ENCODE measurements around the gene ERC2.

The ERC2 gene

GRCh38 chr3:56365905-56366640, 102.2 kb downstream of the ERC2 start:
- no peak for DNase-seq

DNA sequence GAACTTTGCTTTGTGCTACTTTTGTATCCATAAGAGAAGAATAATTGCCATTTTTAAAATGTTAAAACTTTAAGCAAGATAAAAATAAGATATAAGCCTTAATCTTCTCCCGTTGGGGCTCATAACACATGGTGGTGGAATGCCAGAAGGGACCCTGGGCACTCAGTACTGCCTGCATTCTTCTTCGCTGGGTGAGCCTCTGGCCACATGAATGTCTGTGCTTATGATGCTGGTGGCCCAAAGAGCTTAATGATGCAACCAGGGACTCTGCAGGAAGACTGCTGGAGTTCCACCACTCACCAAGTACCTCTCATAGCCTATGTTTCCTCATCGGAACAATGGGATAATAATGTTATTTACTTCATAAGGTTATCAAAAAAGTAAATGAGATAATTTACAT, 103.6 kb downstream of the ERC2 start:
- no peak for DNase-seq

GRCh38 chr3:56363720-56364119, 104.5 kb downstream of the ERC2 start:
- no peak for DNase-seq

DNA sequence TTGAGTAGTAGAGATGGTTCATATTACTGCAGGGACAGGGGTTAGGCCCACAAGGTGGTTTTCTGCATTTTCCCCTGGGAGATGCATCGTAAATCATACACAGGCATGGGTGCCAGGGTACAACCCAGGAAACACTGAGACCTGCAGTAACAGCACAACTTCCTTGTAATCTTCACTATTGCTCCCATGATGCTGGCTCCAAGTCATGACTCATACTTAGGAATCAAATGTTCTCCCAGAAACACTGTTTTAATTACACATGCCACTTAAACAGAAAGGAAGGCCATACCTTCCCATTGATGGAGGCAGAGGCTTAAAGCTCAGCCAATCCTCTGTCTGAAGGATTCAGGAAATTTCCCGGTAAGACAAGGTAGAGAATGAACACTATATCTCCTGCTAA, 106.5 kb downstream of the ERC2 start:
- peak; percentile 44 for DNase-seq

DNA sequence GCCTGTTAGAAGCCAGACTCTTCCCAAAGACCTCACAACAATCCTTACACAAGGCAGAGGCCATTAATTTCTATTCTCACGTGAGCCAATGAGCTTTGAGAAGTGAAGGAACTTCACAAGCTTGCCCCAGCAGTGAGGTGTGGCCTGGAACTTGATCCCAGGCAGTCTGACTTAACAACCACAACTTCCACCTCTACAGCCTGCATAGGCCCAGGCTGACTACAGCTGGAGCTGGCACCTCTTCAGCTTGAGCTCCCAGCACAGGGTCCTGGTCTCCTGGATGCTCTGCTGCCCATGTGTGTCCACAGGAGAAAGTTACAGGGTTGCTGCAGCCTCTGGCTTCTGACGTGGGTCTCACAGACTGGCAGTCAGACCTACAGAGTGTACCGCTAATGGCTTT, 111.0 kb downstream of the ERC2 start:
- no peak for DNase-seq

DNA sequence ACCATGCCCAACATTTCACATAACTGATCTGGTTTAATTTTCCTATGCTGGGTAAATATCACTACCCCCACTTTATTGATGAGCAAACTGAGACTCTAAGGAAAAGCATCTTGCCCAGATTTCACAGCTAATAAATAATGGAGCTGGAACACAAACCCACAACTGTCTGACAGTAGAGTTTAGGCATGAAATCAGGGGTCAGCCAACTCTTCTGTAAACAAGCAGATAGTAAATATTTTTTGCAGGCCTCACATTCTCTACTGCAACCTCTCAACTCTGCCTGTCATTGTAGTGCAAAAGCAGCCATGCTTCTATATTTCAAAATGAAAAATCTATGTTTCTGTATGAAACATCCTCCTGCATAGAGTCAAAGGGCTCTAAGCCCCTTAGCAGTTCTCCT, 111.5 kb downstream of the ERC2 start:
- no peak for DNase-seq

- DNase-seq = no peak
These were observed 112.6 kb downstream of the ERC2 start for GRCh38 chr3:56355570-56356185.

- no peak for DNase-seq
These were observed 116.7 kb downstream of the ERC2 start for GRCh38 chr3:56351537-56351936.

DNA sequence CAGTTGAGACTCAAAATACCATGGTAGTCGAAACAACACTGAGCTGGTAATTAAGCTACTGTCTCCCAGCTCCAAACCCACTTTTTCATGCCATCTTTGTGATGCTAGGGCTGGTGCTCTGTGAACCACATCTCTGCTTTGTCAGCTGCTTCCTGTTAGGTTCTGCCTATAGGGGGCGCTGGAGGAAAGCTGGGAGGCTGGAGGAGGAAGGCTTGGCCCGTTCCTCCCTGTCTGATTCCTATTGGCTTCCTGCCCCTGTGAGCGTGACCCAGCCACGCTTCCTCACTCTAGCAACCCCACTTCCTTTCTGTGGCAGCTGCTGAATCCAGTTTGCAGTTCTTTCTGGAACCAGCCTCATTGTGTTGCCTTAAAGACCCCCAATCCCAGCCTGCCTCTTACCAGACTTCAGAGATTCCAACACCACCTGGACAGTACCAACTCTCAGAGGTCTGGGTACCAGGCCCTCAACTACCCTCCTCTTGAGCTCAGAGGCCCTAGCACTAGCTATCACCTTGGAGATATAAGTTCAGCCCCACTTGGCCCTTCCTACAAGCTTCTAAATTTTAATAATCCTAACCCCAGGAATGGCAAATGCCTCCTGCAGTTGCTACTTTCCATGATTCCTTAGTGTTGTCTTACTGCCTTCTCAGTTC, 120.9 kb downstream of the ERC2 start:
- DNase-seq = no peak

DNA sequence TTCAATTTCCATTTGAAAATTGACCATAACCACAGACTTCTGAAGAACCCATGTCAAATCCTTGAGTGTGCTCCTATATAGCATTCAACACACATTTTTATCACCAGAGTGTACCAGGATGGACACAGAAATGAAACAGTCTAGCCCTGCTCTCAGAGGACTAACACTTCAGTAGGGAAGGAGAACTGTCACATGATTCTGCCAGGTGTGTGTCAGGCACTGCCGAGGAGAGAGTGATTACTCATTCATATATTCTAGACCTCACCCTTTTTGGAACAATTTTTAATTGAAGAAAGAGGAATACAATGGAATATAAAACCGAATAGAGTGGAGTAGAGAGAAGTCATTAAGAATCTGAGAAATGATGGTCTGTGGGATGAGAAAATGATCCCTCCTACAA, 125.8 kb downstream of the ERC2 start:
- no peak for DNase-seq

DNA sequence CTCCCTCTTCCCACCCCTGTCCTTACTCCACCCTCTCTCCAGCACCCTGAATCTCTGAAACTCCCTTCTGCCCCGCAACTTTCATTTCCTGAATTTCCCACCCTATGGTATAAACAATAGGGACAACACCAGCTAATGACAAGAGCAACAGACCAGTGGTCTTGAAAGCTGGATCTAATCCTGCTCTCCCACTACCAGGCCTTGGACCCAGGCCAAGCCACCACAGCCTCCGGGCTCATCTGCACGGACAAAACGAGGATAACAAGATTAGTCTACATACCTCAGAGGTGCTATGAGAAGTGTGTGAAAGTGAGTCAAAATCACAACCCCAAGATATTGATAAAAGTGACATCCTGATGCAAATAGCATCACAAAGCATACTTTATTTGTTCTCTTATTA, 128.6 kb downstream of the ERC2 start:
- no peak for DNase-seq

- no peak for DNase-seq
These were observed 129.0 kb downstream of the ERC2 start for GRCh38 chr3:56339244-56339643.

DNA sequence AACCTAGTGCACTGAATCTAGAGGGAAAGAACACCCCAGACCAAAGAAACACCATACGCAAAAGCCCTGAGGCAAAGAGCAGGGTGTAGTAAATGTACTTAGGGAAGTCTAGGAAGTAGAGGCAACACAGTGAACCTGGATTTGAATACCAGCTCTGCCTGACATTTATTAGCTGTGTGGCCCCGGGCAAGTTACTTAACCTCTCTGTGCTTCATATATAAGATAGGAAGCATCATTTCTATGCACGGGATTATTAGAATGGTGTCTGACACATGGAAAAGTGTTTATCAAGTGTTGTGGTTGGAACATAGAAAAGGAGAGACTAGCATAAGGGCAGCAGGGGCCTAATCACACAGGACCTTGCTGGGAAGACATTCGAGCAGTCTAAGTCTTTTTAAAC, 132.2 kb downstream of the ERC2 start:
- no peak for DNase-seq

- no peak for DNase-seq
These were observed 143.8 kb downstream of the ERC2 start for GRCh38 chr3:56324473-56324872.

DNA sequence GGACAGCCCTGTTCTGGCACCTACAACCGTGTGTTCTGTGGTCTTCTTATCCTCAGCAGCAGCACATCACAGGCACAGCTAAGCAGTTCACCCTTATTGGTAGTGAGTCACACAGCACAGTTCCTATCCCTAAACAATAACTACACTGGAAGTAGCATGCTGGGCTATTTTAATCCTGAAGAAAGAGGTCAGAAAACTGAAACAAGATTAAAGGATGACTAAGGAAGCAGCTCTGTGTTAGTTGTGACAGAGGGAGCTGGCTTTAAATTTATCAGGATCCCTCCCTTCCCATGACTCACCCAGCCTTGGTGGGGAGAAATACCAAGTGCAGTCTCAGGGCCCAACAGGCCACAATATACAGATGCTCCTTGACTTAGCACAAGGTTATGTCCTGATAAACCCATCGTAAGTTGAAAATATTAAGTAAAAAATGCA, 144.3 kb downstream of the ERC2 start:
- no peak for DNase-seq

DNA sequence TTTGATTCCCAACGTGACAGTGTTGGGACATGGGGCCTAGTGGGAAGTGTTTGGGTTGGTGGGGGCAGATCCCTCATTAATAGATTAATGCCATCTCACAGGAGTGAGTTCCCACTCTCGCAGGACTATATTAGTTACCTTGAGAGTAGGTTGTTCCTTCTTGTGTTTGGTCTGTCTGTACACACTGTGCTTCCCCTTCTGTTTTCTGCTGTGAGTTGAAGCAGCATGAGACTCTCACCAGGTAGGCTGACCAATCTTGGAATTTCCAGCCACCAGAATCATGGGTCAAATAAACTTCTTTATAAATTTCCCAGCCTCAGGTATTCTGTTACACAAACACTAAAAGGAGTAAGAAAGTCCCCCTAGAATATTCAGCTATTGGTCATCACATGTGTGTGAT, 145.4 kb downstream of the ERC2 start:
- DNase-seq = no peak

- no peak for DNase-seq
These were observed 146.4 kb downstream of the ERC2 start for GRCh38 chr3:56321892-56322291.

DNA sequence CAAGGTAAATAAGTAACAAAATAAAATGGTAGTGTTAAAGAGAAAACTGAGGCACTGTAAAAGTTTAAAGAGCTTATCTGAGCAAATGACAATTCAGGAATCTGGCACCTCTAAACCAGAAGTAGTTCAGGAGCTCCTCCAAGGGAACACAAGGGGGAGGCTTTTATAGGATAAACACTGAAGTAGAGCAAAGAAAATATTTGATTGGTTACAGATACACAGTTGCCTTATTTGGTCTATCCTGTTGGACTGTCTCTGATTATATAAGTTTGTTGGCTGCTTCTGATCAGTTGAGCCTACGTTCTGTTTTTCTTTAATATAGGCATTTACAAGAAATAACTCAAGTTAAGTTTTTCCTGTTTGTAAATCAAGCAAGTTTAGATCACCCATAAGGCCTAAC, 146.9 kb downstream of the ERC2 start:
- DNase-seq = no peak

DNA sequence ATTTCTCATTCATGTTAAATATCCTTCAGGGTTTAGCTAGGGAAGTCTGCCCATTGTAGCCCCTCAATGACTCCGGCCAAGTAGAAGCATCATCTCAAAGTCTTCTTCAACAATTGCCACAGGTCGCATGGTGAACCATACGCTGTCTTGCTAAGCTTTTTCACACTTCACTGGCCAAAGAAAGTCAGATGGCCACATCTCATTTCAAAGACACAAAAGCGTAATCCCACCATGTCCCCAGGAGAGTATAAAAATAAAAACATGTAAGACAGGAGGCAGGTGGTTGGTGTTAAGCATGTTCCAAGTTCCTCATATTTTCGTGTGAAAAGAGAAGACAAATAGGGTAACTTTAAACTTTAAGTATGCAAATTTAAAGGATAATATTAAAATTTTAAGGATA, 147.4 kb downstream of the ERC2 start:
- no peak for DNase-seq

DNA sequence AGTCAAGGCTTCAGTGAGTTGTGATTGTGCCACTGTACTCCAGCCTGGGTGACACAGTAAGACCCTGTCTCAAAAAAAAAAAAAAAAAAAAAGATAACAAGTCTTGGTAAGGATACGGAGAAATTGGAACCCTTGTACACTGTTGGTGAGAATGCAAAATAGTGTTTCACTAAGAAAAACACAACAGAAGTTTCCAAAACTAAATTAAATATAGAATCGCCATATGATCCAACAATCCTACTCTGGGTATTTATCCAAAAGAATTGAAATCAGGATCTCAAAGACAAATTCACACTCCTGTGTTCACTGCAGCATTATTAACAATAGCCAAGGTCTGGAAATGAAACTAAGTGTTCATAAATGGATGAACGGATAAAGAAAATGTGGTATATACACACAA, 149.4 kb downstream of the ERC2 start:
- DNase-seq = no peak

- DNase-seq = no peak
These were observed 151.3 kb downstream of the ERC2 start for GRCh38 chr3:56316944-56317343.

GRCh38 chr3:56314842-56315241, 153.4 kb downstream of the ERC2 start:
- DNase-seq = no peak

DNA sequence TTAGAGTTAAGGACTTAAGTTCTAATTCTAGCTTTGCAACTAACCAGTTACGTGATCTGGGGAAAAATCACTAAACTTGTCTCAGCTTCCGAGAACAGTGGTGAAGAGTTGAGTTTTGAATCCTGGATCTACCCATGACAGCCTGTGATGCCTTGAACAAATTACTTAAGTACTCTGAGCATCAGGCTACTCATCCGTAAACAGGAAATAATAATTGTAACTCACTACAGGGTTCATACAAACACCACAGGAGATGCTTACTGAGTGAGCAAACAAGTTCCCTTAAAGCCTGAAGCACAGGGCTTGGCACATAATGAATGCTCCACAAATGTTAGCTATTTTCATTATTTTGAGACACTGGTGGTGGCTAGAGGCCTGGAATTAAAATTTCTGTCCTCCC, 158.8 kb downstream of the ERC2 start:
- DNase-seq = no peak

DNA sequence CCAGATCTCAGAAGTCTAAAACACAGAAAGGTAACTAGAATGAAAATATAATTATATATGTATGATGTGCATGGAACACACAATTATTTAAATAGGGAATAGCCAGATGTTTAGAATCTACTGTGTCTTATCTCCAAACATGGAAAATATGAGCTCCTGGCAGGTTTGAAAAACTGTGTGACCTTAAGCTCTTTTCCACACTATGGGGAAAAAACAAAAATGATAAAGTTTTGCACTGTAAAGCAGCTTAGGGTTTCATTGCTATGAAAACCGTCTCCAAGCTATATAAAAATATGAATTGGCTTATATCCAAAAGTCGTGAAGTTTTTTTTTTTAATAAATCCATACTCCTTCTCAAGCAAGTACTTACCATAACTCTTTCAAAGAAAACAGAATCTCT, 159.8 kb downstream of the ERC2 start:
- no peak for DNase-seq

DNA sequence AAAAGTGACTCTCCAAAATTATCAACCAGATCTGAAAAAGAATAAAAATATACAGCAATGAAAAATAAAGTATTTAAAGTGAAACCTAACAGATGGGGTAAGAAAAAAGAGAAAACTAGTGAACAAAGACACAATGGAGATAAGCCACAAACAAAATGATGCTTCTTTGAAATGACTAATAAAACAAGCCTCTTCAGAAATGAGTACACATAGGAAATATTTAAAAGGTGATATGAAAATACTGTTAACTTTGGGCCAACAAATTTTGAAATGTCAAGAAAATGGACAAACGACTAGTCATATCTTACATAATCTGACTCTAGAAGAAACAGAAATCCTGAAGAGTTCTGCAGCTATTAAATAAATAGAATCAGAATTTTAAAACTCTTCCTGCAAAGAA, 164.2 kb downstream of the ERC2 start:
- no peak for DNase-seq

All from DMS153 (cell line).